ENCODE results near the gene USP35.

Gene USP35

DNA sequence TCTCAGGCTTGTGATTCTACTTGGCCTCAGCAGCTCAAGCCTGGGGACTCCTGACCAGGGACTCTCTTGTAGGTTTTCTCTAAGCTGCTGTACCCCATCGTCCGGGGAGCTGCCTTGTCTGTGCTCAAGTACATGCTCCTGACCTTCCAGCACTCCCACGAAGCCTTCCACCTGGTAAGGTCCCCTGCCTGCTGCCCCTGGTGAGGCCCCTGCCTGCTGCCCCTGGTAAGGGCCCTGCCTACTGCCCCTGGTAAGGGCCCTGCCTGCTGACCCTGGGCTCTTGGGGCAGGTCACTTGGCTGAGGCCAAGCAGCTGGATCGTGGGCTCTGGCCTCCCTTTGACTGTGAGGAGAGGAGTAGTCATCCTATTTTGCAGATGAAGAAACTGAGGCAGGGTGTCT is 11.3 kb downstream of the USP35 start:
- no peak for DNase-seq

DNA sequence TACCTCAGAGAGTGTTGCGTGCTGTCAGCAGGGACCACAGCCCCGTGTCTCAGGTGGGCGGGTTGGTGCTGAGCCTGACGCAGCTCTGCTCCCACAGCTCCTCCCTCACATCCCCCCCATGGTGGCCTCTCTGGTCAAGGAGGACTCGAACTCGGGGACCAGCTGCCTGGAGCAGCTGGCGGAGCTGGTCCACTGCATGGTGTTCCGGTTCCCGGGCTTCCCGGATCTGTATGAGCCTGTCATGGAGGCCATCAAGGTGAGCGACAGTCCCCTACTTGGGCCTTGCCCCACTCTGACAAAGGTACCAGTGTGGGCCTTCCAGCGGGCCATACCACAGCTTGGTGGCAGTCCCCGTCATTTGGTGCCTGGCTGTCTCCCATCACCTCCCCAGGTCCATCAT is 11.8 kb downstream of the USP35 start:
- DNase-seq: no peak

DNA sequence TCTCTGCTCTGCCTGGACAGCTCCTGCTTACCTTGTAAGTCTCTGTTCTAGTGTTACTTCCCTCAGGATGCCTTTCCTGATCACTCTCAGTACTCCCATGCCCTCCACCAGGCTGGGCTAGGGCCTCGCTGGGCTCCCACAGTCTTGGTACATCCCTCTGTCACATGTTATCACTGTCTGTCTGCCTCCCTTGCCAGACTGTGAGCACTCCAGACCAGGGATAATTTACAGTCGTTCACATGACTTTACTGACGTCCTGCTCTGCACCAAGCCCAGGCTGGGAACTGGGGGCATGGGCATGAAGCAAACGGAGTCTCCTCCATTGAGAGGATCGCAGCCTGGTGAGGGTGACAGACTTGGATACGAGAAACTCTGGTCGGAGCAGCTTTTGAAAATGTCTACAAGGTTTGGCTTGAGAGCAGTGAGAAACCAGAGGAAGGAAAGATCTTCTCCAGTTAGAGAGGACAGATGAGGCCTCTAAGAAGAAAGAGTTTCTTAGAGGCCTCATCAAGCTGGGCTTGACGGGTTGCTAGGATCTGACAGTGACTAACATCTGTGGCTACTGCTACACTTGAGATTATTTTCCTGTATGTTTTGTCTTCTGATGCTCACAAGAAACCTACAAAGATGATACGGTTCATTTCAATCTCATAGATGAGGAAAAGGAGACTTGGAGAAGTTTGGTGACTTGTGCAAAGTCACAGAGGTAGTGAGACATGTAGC is 12.5 kb downstream of the USP35 start:
- DNase-seq: no peak

DNA sequence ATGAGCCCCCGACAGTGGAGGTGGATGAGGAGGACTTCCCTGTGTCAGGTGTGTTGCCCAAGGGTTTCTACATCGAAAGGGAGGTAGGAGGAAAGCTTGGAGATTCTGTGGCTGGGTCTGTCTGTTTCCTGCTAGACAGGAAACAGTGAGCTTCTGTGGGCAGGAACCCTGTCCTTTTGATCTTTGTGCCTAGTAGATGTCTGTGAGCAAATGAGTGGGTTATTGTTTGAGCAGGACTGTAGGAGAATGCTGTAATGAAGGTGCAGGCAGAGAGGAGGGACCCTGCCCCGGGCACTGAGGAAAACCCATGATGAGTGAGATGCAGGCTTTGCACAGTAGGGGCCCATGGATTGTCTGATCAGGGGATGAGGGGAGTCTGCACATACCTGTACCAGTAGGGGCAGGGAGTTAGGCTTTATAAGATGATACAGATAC is 14.0 kb downstream of the USP35 start:
- DNase-seq: no peak

DNA sequence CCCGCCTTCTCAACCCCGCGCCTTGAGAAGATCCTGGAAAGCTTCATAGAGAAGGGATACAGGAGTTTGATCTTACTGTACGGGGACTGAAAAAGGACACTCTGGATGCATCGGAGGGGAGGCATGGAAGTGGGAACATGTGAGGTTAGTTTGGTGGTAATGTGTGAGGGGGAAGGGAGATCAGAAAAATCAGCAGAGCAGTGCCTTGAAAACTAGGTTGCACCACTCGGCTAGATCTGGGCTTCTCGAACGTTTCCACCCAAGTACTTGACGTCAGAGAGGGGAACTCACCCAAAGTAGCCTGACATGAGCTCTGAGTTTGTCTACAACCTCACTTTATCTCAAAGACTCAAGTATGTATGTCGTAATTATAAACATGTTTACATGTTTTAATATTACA is 14.5 kb downstream of the USP35 start:
- no peak for DNase-seq

DNA sequence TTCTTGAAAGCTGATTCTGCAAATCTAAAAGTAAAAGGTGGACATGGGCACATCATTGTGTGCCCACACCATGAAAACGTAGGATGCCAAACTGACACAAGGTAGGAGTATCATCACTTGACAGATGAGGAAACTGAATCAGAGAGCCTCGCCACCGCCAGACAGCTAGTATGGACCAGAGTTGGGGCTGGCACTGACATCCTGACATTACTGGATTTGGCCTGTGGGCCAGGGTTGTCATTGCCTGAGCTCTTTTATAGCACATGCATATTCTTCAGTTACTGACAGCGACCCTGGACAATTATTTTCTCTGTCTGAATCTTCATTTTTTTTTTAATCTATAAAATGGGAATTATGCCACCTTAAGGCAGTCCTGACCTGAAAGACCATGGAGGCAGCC is 16.5 kb downstream of the USP35 start:
- no peak for DNase-seq

DNA sequence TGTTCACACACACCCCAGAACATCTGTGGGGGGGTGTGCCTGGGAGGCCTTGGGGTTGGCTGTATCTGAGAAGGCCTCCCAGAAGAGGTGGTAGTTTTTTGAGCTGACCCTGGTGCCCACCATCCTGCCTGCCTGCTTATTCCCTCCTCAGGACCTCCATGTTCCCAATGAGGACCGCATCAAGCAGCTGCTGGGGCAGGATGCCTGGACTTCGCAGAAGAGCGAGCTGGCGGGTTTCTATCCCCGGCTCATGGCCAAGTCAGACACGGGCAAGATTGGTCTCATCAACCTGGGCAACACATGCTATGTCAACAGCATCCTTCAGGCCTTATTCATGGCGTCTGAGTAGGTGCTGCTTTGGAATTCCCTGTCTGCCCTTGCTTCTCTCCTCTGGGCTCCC is 17.0 kb downstream of the USP35 start:
- no peak for DNase-seq

DNA sequence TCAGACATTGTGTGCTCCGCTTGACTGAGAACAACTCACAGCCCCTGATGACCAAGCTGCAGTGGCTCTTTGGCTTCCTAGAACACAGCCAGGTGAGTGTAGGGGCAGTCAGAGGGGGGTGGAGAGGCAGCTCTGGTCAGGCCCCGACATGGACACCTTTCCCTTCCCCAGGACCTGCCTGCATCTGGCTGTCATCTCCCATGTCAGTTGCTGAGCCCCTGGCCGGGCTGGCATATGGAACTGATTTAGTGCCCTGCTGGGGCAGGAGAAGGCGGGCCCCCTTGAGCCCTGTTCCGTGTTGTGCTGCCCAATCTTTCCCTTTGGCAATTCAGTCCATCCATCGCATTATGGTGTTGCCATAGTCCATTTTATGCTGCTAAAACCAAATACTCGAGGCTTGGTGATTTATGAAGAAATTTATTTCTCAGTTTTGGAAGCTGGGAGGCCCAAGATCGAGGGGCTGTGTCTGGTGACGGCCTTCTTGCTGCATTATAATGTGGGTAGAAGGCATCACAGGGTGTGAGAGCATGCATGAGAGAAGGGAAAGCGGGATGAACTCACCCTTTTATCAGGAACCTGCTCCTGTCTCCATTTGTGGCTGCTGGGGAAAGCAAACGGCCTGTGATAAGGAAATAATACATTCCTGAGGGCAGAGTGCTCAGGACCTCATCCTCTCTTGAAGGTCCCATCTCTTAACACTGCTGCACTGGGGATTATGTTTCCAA is 19.0 kb downstream of the USP35 start:
- DNase-seq: no peak

DNA sequence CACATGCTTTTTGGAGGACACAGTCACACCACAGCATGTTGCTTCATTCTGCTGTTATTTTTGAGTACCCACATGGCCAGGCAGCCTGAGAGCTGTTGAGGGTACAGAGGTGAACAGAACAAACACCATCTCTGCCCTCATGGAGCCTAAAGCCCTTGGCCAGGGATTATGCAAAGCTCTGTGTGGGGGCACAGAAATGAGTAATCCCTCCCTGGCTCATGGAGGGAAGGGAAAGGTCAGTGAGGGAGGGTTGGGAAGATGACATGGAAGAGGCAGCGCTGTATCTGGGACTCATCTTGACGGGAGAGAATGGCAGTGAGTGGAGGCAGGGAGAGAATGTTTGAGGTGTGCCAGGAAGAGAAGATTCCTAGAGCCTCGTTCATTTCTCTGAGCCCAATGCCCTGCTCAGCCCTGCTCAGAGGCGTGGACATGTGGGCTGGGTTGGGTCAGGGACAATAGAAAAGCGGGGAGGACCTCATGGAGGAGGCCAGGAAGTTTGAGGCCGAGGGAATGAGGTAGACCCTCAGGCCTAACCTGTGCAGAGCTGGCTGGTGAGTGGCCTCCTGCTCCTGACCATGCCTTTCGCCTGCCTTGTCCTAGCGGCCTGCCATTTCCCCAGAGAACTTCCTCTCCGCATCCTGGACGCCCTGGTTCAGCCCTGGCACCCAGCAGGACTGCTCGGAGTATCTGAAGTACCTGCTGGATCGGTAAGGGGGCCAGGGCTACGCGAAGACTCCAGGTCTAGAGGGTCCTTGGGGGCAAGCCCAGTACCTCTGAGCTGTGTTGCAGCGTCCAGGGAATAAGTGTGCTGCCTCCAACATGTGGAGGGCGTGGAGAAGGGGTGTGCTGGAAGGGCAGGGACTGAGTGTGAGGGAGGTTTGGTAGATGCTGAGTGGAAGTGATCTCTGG is 19.8 kb downstream of the USP35 start:
- no peak for DNase-seq

DNA sequence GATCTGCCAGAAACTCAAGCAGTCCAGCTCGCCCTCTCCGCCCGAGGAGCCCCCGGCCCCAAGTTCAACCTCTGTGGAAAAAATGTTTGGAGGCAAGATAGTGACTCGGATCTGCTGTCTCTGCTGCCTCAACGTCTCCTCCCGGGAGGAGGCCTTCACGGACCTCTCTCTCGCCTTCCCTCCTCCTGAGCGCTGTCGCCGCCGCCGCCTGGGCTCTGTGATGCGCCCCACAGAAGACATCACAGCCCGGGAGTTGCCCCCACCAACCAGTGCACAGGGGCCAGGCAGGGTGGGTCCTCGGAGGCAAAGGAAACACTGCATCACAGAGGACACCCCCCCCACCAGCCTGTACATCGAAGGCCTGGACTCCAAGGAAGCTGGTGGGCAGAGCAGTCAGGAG is 20.8 kb downstream of the USP35 start:
- no peak for DNase-seq

DNA sequence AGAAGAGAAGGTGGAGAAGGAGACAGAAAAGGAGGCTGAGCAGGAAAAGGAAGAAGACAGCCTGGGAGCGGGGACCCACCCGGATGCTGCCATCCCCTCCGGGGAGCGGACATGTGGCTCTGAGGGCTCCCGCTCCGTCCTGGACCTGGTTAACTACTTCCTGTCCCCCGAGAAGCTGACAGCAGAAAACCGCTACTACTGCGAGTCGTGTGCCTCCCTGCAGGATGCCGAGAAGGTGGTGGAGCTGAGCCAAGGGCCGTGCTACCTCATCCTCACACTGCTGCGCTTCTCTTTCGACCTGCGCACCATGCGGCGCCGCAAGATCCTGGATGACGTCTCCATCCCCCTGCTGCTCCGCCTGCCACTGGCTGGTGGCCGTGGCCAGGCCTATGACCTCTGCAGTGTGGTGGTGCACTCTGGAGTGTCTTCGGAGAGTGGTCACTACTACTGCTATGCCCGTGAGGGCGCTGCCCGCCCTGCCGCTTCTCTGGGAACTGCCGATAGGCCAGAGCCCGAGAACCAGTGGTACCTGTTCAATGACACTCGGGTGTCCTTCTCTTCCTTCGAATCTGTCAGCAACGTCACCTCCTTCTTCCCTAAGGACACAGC is 21.4 kb downstream of the USP35 start:
- no peak for DNase-seq

DNA sequence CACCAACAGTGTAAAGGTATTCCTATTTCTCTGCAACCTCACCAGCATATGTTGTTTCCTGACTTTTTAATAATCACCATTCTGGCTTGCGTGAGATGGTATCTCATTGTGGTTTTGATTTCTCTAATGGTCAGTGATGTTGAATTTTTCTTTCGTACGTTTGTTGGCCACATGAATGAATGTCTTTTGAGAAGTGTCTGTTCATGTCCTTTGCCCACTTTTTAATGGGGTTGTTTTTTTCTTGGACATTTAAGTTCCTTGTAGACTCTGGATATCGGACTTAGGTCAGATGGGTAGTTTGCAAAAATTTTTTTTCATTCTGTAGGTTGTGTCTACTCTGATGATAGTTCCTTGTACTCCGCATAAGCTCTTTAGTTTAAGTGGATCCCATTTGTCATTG is 22.8 kb downstream of the USP35 start:
- DNase-seq: no peak

DNA sequence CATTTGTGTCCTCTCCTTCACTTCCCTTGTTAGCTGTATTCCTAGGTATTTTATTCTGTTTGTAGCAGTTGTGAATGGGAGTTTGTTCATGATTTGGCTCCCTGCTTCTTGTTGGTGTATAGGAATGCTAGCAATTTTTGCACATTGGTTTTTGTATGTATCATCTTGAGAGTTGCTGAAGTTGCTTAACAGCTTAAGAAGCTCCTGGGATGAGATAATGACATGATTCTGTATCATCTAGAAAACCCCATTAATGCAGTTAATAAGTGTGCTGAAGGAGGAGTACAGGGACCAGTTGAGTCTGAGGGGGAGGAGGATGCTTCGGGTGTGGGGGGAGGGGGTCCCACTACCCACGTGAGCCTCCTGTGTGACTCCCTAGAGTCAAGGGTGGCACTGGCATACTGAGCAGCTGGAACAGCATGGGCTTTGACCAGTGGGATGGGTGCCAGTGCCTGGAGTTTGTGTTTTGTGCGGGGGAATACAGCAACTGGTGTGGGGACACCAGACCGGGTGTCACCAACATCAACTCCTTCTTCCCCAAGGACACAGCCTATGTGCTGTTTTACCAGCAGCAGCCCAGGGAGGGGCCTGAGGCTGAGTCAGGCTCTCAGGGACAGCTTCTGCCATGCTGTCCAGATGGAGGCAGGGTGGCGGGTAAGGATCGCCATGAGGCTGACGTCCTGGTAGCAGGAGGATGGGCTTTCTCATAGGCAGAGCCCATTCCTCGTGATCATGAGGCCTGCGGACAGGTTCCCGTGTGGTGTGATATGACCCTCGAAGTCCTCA is 24.1 kb downstream of the USP35 start:
- DNase-seq: no peak

DNA sequence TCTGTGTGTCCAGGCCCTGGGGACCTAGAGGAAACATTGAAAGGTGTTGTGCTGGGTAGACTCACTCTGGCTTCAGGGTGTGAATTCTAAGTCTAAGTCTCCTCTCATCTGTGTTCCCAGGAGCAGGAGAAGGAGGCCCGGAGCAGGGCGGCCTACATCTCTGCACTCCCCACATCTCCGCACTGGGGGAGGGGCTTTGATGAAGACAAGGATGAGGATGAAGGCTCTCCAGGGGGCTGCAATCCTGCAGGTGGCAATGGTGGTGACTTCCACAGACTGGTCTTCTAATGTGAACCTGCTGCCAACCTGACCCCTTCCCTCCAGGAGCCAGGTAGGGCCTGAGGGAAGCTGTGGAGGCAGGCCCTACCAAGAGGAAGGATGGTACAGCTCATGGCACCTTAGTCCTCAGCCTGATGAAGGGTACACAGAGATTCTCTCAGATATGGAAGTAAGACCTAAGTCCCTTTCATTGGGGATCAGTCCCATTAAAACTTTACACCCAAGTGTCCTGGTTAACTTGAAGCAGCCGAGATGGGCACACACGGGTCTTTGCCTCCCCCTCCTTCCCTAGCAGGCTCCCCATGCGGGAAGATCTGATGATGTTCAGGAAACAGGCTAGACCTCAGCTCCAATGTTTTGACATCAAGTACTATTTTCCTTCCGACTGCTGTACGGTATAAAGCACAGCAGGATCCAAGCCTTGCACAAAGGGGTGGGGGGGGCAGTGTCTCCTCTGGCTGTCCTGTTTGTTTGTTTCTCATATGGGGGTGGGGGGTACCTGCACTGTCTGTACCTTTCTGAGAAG is 25.0 kb downstream of the USP35 start:
- DNase-seq: no peak

DNA sequence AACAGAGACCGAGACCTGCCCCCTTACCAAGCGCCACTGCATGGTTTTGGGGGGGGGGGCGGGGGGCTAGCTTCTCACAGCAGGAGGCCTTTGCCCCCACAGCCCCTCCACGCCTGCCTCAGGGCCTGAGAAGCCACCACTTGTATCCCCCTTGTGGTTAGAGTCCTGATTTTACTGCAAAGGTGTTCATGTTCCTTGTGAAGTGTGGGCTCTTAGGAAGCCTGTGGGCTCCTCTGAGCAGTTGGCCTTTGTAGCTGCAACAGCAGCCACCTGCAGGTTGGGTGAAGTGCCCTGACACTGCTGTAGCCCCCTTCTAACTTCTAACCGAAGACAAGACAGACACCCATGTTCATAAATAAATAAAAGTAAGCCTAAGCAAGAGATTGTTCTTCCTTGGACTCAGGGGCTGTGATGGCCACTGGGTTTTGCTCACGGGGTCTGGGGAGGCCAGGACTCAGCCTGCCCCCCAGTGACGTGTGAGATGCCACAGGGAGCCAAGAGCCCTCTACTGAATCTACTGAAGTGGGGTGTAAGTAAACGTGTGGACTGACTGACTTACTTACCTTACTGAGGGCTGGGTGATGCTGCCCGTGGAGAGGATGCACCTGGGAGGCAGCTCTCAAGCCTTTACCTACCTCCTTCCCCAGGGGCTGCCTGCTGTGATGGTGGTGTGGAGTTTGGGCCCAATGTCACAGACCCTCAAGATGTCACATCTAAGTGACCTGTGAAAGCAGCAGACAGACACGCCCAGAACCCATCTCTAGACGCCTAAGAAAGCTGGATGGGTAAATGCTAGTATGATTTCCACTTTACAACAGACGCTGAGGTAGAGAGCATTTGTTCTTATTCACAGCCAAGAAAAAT is 25.8 kb downstream of the USP35 start:
- DNase-seq: no peak

DNA sequence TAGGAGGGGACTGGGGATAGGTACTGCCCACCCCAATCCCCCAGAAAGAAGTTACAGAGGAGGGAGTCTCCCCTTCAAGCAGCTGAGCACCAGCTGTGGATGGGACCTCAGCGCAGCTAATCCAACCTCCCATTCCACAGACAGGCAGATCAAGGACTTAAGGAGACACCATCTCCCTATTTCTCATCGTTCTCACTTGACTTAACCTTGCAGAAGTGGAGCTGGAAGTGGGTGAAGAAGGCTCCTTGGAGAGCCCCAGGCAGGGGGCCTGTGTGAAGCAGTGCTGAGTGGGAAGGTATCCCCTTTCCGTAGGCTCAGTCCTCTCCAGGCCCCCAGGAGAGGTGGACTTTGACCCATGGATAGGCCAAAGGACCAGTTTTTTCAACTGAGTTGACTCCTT is 27.3 kb downstream of the USP35 start:
- DNase-seq: no peak

DNA sequence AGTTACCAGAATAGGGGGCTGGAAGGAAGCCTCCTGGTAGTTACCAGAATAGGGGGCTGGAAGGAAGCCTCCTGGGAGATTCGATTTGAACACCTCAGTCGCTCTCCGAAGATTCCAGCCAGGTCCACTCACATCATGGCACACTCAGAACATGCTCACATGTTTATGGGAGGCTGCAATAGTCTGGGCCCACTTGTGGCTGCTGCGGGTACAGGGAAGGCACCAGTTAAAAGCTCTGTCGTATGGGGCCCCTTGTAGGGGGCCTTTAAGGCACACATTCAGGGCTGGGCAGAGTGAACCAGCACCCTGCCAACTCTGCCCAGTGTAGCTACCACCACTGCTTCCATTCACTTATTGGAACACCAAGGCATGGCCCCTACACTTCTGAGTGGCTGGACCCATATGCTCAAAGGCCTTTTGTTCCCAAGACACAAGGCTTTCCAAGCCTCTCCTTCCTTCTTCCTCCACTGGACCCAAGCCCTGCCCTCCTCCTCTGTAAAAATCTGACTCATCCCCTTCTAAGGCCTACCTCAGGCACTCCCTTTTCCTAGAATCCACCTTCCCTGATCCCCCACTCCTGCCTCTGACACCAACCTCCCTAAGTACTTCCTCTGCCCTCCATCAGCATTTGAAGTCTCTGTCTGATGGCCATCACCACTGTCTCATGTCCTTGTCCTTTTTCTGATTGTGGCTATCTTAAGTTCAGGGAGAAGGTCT is 28.0 kb downstream of the USP35 start:
- DNase-seq: no peak

DNA sequence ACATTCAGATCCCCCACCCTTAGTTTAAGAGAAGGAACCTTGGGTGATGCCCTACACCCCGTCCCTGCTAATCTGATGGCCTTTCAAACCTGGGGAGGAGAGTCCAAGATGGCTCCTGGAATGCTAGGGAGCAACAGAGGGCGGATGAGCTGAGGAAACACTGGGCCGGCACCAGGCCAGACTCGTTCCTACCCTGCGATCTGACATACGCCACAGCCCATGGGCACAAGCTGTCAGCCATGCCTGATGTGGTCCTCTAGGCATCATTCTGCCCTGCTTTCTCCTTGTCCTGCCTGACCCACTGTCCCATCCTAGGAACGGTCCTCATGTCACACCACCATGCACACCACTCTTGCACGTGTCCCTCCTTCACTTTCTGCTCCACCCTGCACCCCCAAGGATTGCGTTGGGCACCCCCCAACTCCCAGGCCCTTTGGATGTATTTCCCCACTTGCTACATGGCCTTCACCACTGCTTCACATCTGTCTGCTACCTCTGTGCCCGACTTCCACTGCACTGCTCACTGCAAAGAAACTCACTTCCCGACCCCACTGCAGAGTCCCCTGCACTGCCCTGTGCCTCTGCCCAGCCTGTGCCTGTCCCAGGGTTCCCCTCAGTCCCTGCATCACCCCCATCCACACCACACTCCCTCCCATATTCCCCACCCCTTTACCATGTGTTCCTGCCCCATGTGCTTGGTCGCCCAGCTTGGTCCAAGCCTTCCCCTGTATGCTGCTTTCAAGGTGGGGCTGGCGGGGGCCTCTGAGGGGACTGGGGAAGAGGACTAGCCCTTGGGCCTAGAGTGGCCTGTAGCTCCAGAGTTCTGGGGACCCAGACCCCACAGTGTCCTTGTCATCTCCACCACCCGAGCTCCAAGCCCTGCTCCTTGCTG is 29.2 kb downstream of the USP35 start:
- DNase-seq: no peak
